Transverse colon (tissue), 4 donors: Measurements from ENCODE around the gene NR4A3. TPM values are rescaled to one million over a fixed set of nuclear protein-coding genes. Genes with fewer than 3 reads are reported as not detected.

ENCODE experiments used
- DNase-seq: peaks from one replicate; pipeline ENCODE4 v3.0.0-alpha.2; 2019
- H3K27ac ChIP-seq, 4 donors: fragments of 200-600 bp; sonication (generic); 2 replicates each; pipeline ENCODE4 v1.5.1; 2016 to 2018; ENCODE audit warnings: inconsistent platforms in 4 of 4
- H3K27me3 ChIP-seq: fragments of 200-600 bp; sonication (generic); 2 replicates; pipeline ENCODE4 v1.5.1; 2017; ENCODE audit warnings: inconsistent platforms
- H3K36me3 ChIP-seq, 4 donors: fragments of 200-600 bp; sonication (generic); 2 replicates each; pipeline ENCODE4 v1.5.1; 2017 to 2019; ENCODE audit warnings: inconsistent platforms in 4 of 4
- H3K4me1 ChIP-seq, 4 donors: fragments of 200-600 bp; sonication (generic); 2 replicates each; pipeline ENCODE4 v1.5.1; 2017 to 2020; ENCODE audit warnings: inconsistent platforms in 4 of 4
- H3K4me3 ChIP-seq, 4 donors: fragments of 200-600 bp; sonication (generic); 1 replicate in 1 of 4; 2 replicates in 3 of 4; pipeline versions ENCODE4 v1.5.1 to v1.6.1; 2017 to 2019; ENCODE audit warnings: inconsistent platforms in 4 of 4
- H3K9me3 ChIP-seq, 2 donors: fragments of 200-600 bp; sonication (generic); 2 replicates each; pipeline ENCODE4 v1.5.1; 2017 to 2019; ENCODE audit warnings: inconsistent platforms in 2 of 2
- CTCF ChIP-seq, 5 experiments: fragments of 200-600 bp in 3 of 5; fragments of 450-650 bp in 2 of 5; sonication (generic) in 3 of 5; IDR thresholded peaks; 1 replicate in 2 of 5; 2 replicates in 3 of 5; pipeline ENCODE4 v1.5.1; 2016 to 2017; ENCODE audit warnings: antibody characterized with exemption in 5 of 5, inconsistent platforms in 3 of 5, mild to moderate bottlenecking in 2 of 5, moderate library complexity in 1 of 5
- EP300 ChIP-seq: sonication (generic); formaldehyde crosslinking; IDR thresholded peaks from one replicate; pipeline ENCODE4 v1.6.1; 2017; ENCODE audit warnings: antibody characterized with exemption, low read depth
- POLR2A ChIP-seq: fragments of 450-650 bp; IDR thresholded peaks from one replicate; pipeline ENCODE4 v1.6.1; 2016; ENCODE audit warnings: antibody characterized with exemption, mild to moderate bottlenecking, moderate library complexity
- POLR2AphosphoS5 ChIP-seq, 3 donors: sonication (generic); formaldehyde crosslinking; IDR thresholded peaks; one replicate each; pipeline ENCODE4 v1.6.1; 2016; ENCODE audit warnings: antibody characterized with exemption in 3 of 3
- WGBS, 2 donors: methylation state at CpG; one replicate each; pipeline ENCODE4 v1.1.5; 2018; ENCODE audit warnings: low coverage in 1 of 2; 5-methylcytosine and 5-hydroxymethylcytosine counted together
- in situ Hi-C, 4 donors: fragments of 200-750 bp; cut with MboI; loops; one replicate each; pipeline versions ENCODE4 v1.15.0 to v1.15.1; 2017; ENCODE audit warnings: low sequenced_read_pairs in 3 of 4, low pct_ligation_motif_present in 1 of 4, low pct_unique_long_range_greater_than_20kb in 1 of 4
- intact Hi-C: fragments of 100-400 bp; cut with DNase I; formaldehyde crosslinking; loops from one replicate; pipeline ENCODE4 v1.15.1; 2023; ENCODE audit warnings: low total_unique reads
- total RNA-seq, 4 donors: library from RNA; depleted of rRNA; stranded (reverse); fragments of >200 nt; gene quantifications; one replicate each; pipeline ENCODE4 v1.1.0, GENCODE V29; 2016

The NR4A3 gene
- total RNA-seq, 4 donors from 2014 or later = 0.48 to 3.4 (median 1.3) TPM

- in situ Hi-C loops = no loop called here
- H3K36me3 ChIP-seq = no peaks in the 10 kb centered on the region
- 90 to 94% methylated on average over 2 to 3 of the region's 3 CpGs for WGBS, 2 donors
Measured at GRCh38 chr9:99834474-99834873, 12.8 kb downstream of the NR4A3 start.

GRCh38 chr9:99835142-99835541, 13.5 kb downstream of the NR4A3 start:
- DNase-seq = no peak
- in situ Hi-C loops = no loop called here
- intact Hi-C loops = no loop called here
- Histone ChIP-seq H3K4me1 (no peaks in the 10 kb centered on the region), H3K27ac (no peak overlapping the region), H3K9me3 (no peaks in the 10 kb centered on the region), H3K27me3 (peaks cover 21% of the 10 kb centered on the region), H3K4me3 (no peak overlapping the region), H3K36me3 (no peaks in the 10 kb centered on the region)
- TF ChIP-seq CTCF (IDR thresholded peaks at IDR 0.05) = no peak
- no peak for TF ChIP-seq EP300
- TF ChIP-seq POLR2A = no peak
- no peak for TF ChIP-seq POLR2AphosphoS5 (IDR thresholded peaks at IDR 0.05)

More at GRCh38 chr9:99834474-99834873, 12.8 kb downstream of the NR4A3 start:
- no peak for DNase-seq
- H3K4me1 ChIP-seq = no peaks in the 10 kb centered on the region
- peaks cover 28% of the 10 kb centered on the region for H3K27me3 ChIP-seq
- intact Hi-C loops = no loop called here
- TF ChIP-seq POLR2A (no peak), CTCF (IDR thresholded peaks at IDR 0.05) (no peak), EP300 (no peak), POLR2AphosphoS5 (IDR thresholded peaks at IDR 0.05) (no peak)
- H3K27ac ChIP-seq = no peak overlapping the region
- H3K4me3 ChIP-seq = no peak overlapping the region
- H3K9me3 ChIP-seq = no peaks in the 10 kb centered on the region

DNA sequence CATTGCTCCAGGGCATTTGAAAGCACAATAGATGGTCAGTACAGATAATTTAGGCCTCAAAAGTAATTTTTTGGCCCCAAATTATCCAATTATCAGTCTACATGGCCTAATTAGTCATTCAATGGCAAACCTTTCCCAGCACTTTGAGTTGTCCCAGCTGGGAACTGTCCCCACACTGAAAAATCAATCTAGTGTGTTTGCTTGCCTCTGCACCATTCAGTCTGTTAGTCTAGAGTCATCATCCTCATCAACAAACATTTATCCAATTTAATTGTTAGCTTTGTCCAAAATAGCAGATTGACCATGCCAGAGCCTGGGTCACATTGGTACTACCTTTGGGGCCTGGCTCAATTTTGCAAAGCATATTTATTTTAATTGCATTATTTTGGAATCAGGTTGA, 13.9 kb downstream of the NR4A3 start:
- Histone ChIP-seq H3K4me1 (no peaks in the 10 kb centered on the region), H3K27ac (no peak overlapping the region), H3K4me3 (no peak overlapping the region), H3K27me3 (peaks cover 19% of the 10 kb centered on the region), H3K9me3 (no peaks in the 10 kb centered on the region), H3K36me3 (no peaks in the 10 kb centered on the region)
- intact Hi-C loops = no loop called here
- in situ Hi-C loops = no loop called here
- TF ChIP-seq EP300 (no peak), CTCF (IDR thresholded peaks at IDR 0.05) (no peak), POLR2A (no peak), POLR2AphosphoS5 (IDR thresholded peaks at IDR 0.05) (no peak)
- DNase-seq = no peak

DNA sequence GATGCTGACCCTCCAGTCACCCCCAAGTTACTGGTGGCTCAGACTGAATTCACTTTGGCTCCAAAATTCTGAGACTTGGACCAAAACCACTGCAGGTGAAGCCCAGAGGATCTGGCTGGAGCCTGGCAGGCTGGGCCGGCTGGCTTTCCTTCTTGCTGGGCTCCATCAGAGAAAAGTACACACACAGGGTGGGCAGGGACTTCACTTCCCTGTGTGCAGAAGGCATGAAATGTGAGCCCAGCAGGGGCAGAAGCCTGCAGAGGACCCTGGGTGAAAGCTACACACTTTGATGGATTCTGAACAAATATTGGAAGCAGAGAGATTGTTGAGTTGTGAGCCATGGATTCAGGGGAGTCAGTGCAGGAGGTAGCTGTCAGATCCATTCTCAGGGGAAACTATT, 18.4 kb downstream of the NR4A3 start:
- intact Hi-C loops = no loop called here
- Histone ChIP-seq H3K36me3 (no peaks in the 10 kb centered on the region), H3K4me1 (no peaks in the 10 kb centered on the region), H3K27ac (no peak overlapping the region), H3K9me3 (no peaks in the 10 kb centered on the region), H3K27me3 (no peaks in the 10 kb centered on the region), H3K4me3 (no peak overlapping the region)
- 71% methylated on average over 1 of the region's 1 CpG; no CpG with 5 or more reads in 1 of the 2 donors for WGBS, 2 donors
- TF ChIP-seq POLR2A (no peak), POLR2AphosphoS5 (IDR thresholded peaks at IDR 0.05) (no peak), CTCF (IDR thresholded peaks at IDR 0.05) (no peak), EP300 (no peak)
- DNase-seq = no peak
- in situ Hi-C loops = no loop called here
